ENCODE data around the gene NDRG4.

The NDRG4 gene

DNA sequence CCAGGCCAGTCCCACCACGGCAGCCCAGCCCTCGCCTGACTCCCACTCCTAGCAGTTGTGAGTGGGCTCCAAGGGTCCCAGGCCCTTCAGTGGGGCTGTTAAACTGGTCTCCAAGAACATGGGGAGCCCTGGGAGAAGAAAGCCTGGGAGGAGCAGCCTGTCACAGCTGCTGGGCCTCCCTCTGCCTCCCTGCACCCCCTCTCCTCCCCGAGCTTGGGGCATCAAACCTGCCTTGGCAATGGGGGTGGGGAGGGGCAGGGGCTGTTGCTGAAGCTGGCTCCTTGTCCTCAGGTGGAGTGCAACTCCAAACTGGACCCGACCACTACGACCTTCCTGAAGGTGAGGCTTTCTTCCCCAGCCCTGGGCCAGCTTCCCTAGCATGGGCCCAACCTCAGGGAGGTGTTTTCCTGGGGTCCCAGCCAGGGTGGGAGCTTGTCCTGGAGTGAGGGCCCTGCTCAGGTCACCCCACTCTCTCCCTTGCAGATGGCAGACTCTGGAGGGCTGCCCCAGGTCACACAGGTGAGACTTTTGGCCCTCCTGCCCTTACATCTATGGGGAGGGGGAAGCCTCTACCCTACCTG, 8.8 kb downstream of the NDRG4 start:
- no peak for DNase-seq (ENCODE audit: low read depth, low spot score)

DNA sequence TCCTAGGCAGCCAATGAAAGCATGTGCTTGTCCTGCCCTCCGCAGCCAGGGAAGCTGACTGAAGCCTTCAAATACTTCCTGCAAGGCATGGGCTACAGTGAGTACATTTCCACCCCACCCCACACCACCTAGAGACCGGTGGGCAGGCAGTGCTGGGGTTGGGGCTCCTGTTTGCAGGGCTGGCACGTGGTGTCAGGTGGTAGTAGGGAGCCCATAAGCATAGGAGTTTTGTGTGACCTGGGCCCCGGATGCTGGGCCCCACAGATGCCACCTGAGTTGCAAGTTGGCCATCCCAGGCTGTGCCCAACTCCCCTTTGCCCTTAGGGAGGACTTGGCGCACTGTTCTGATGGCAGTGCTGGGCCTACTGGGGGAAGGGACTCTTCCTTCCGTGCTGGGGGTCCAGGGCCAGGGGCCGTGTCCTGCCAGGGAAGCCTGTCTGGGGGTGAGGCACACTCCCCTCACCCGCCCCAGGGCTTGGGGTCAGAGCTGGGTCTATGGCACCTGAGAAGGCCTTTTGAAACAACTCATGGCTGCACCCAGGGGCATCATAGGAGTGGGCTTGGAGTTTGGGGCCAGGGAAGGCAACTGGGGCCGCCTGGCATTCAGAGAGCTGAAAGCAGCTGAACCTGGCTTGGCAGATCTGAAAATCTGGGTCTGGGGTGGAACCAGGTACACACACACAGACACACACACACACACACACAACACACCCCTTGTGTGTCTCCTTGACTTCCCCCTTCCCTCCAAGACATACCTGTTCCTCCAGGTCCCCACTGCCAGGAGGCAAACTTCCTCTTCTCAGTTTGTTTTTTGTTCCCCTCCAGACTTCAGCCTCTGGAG, 9.5 kb downstream of the NDRG4 start:
- no peak for DNase-seq (ENCODE audit: low read depth, low spot score)

DNA sequence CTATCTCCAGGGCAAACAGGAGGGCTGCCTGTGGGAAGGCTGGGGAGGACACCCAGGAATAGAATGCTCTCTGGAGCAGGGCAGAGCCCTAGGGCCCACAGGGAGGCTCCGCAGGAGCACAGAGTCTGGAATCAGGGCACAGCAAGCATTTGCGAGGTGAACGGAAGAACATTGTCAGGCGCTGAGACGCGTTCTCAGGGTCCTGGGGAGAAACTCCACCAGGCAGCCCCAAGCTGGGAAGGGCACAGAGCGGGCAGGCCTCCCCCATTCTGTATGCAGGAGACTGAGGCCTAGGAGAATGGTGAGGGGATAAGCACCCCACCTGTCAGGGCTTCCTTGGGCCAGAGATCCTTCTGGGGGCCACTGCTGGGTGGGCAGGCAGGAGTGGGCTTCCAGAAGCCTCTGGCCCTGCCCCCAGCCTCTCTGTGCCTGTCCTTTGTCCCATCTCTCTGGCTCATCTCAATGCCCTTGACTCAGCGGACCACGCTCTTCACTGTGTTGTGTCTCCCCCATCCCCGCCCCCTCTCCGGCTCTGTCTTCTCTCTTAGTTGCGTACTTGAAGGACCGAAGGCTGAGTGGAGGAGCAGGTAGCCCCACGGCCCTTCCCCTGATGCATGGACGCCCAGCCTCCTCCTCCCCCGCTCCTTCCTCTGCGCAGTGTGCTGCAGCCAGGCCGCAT, 10.3 kb downstream of the NDRG4 start:
- DNase-seq (ENCODE audit: low read depth, low spot score) = no peak

DNA sequence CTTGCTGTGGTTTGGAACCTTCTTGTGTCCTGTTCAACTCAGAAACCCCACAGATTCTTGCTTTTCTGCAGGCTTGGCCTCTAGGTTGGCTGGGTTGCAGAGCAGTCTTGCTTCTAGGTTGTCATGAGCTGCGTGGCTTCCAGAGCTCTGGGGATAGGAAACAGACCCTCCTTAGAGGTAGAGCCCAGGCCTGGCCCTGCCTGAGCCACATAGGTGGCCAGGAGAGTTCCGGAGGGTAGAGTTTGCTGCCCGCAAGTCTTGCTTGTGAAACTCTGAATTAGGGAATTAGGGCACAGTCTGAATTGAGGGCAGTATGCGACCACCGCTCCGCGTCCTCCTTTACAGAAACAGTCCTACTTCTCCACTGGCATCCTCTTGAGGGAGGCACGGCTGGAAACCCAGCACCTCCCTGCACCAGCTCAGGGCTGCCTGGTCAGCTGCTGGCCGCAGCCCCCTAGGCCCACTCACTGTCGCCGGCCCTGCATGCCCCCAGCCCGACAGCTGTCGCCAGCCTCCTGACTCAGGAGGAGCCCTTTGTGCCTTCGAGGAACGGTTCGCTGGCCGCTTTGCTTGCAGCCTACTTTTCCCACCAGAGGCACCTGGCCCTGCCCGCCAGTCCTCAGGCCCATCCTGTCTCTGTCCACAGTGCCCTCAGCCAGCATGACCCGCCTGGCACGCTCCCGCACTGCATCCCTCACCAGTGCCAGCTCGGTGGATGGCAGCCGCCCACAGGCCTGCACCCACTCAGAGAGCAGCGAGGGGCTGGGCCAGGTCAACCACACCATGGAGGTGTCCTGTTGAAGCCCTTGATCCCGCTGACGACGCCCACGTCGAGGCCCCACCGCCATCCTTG, 11.1 kb downstream of the NDRG4 start:
- DNase-seq (ENCODE audit: low read depth, low spot score) = no peak

DNA sequence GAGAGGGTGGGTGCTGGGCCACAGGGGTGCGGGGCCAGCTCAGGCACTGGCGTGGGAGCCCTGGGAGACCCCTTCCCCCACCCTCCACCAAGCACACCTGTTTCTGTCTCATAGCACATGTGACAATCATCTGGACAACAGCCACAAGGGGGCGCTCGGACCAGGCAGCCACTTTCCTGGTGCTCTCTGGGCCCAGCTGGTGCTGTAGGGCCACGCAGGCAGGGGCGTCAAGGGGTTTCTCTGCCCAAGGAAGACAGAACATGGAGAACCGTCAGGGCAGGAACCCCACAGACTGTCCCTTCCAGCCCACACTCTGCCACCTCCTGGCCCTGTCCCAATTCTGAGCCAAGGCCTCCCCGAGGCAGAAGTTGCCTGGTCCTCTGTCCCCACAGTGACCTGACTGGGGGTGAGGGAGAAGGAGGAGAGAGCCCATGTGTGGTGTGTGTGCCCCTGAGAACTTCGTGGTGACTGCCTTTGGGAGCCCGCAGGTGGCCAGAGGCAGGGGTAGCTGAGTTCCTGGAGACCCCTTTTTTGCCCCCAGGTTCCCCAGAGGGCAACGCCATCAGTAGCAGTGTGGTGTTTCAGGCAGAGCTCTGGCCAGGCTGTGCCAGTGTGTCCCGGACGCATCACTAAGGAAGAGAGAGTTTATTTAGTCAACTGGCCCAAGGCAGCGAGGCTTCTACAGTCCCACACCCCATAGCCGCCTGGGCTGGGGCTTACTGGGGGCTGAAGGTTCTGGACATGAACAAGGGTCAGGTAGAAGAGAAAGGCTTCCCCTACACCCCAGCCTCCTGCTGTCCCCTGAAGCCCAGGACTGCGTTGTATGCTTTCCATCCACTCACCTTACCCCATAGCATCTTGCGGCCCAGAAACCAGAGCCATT, 12.2 kb downstream of the NDRG4 start:
- DNase-seq (ENCODE audit: low read depth, low spot score) = no peak

- DNase-seq (ENCODE audit: low read depth, low spot score) = no peak
Measured at GRCh38 chr16:58513874-58514273, 13.9 kb downstream of the NDRG4 start.

- peak; percentile 48 for DNase-seq (ENCODE audit: low read depth, low spot score)
Measured at GRCh38 chr16:58515125-58515870, 15.4 kb downstream of the NDRG4 start, which contains the start of gene SETD6. Gene SETD6, plus strand, starts transcription at chr16:58515517. Its CDS starts 21 bp downstream, at chr16:58515538.

DNA sequence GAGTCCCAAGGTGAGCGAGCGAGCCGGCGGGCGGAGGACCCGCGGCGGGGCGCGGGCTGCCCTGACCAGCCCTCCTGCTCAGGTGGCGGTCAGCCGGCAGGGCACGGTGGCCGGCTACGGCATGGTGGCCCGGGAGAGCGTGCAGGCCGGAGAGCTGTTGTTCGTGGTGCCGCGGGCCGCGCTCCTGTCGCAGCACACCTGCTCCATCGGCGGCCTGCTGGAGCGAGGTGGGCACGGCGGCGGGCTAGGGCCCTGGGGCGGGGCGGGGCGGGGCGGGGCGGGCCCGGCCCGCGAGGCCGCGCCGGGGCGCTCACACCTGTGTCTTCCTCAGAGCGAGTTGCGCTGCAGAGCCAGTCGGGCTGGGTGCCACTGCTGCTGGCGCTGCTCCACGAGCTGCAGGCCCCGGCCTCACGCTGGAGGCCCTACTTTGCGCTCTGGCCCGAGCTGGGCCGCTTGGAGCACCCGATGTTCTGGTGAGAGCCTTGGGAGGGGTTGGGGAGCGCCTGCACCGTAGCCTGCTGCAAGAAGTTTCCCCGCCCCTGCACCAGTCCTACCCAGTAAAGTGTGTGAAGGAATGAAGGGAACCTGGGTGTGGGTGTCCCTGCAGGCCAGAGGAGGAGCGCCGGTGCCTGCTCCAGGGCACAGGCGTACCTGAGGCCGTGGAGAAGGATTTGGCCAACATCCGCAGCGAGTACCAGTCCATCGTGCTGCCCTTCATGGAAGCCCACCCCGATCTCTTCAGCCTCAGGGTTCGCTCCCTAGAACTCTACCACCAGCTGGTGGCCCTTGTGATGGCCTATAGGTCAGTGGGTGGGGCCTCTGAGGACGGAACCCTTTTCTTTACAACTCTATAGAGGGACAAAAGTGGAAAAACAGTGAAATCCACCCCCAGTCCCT, 16.2 kb downstream of the NDRG4 start:
- DNase-seq (ENCODE audit: low read depth, low spot score) = no peak

DNA sequence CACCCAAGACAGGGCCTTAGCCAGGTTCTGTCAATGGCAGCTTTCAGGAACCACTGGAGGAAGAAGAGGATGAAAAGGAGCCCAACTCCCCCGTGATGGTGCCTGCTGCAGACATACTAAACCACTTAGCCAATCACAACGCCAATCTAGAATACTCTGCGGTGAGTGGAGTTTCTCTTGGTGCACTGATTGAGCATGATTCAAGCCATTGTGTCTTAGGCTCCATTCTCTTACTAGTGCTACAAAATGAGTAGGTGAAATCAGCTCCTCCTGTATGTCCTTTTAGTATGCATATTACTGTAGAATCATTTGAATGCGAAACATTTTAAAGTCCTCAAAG, 16.8 kb downstream of the NDRG4 start:
- no peak for DNase-seq (ENCODE audit: low read depth, low spot score)

GRCh38 chr16:58518083-58518979, 18.4 kb downstream of the NDRG4 start:
- DNase-seq (ENCODE audit: low read depth, low spot score) = no peak

DNA sequence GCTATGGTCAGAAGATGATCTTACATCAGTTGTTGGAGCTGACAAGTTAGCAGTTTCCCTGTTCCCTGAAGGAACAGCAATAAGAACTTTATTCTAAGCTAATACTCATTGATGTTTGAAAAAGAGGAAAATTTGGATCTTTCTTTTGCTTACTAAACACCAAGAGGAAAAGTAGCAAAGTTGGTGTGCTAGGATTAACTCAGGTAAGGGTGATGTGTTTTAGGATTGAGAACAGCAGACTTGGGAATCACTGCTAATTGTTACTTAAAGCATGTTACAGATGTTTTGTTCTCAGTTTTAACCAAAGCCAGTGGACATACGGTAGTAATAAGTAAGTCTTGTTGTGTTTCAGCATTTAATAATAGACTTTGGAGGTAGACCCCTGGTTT, 19.0 kb downstream of the NDRG4 start:
- no peak for DNase-seq (ENCODE audit: low read depth, low spot score)

- DNase-seq (ENCODE audit: low read depth, low spot score) = no peak
Measured at GRCh38 chr16:58519707-58520106, 19.8 kb downstream of the NDRG4 start.

- DNase-seq (ENCODE audit: low read depth, low spot score) = no peak
Measured at GRCh38 chr16:58530179-58530578, 30.2 kb downstream of the NDRG4 start.

DNA sequence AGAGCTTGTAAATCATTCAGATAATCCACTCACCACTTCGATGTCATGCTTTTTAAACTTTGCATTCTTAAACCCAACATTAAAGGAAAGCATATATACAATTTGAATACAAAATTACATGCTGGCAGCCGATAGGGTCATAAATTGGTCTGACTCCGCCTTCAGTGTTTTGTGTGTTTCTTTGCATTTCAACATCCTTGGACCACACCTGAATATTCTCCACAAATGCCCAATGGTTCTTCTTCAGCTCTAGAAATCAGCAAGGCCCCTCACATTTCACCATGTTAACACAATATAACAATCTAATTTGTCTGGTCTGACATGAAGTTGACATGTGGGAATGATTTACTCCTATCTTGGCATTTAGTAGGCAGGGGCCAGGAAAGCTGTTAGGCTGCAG, 32.5 kb downstream of the NDRG4 start:
- no peak for DNase-seq (ENCODE audit: low read depth, low spot score)

DNA sequence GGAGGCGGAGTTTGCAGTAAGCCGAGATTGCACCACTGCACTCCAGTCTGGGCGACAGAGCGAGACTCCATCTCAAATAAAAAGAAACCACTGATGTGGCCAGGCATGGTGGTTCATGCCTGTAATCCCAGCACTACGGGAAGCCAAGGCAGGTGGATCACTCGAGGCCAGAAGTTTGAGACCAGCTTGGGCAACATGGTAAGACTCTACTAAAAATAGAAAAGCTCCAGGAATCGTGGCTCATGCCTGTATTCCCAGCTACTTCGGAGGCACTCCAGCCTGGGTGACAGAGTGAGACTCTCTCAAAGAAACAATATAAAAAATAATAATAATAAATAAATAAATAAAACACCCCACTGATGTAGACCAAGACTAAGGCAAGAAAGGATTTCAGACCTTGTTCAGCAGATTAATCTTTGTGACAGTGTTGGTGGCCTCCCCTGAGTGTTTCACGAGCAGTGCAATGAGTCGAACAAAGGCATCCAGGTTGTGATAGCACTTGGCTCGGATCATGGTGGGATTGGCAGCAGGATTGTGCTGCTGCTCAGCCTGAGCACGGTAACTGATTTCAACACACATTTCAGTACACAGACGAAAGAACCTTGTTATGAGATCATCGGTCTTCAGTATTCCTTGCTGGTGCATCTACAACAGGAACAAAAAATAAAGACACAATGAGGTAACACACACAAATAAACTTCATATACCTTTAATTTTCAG, 34.0 kb downstream of the NDRG4 start:
- DNase-seq (ENCODE audit: low read depth, low spot score) = no peak

DNA sequence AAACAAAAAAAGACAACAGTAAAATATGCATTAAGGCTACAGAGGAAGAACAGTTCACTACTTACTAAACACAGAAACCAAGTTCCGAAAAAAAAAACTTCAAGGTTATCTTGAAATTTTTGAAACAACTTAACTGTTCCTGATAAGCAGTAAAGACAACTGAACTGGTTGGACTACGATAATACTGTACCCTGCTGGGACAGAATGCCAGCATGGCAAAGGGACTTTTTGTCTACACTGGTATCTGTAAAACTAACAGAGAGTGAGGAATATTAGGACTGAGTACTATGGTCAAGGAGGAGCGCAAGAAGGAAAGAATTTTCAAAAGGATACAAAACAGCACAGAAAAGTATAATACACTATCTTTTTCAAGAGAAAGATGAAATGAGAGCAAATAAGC, 35.2 kb downstream of the NDRG4 start:
- no peak for DNase-seq (ENCODE audit: low read depth, low spot score)

GRCh38 chr16:58536278-58536677, 36.3 kb downstream of the NDRG4 start:
- no peak for DNase-seq (ENCODE audit: low read depth, low spot score)

Data from iPS DF 19.7 (cell line).